Measurements from ENCODE around the gene PTPRK. TPM values are rescaled to one million over a fixed set of nuclear protein-coding genes. Genes with fewer than 3 reads are reported as not detected.

The PTPRK gene
- total RNA-seq, 4 donors from 2014 or later = 40.1 to 82.0 (median 57.6) TPM

DNA sequence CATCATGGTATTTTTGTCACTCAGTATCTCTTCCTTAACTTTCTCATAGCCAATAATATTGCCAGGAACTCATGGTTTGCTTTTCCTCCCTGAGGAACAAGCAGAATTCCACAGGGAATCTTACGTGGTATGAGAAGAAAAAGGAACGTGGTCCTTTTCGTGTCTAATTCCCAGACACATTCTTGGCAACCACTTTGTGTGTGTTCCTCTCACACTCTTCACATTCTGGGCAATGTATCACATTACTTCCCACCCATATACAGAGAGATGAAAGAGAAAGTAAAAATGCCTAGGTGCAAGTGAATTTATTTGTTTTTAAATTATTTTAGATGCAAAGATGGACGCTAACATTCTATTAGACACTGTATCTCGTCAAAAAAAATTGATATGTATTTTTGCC lies 102.7 kb downstream of the PTPRK start:
- TF ChIP-seq POLR2A (IDR thresholded peaks at IDR 0.05) (no peak), EP300 (IDR thresholded peaks at IDR 0.05) (no peak), POLR2AphosphoS5 (IDR thresholded peaks at IDR 0.05) (no peak)
- TF ChIP-seq, protein P1, sequence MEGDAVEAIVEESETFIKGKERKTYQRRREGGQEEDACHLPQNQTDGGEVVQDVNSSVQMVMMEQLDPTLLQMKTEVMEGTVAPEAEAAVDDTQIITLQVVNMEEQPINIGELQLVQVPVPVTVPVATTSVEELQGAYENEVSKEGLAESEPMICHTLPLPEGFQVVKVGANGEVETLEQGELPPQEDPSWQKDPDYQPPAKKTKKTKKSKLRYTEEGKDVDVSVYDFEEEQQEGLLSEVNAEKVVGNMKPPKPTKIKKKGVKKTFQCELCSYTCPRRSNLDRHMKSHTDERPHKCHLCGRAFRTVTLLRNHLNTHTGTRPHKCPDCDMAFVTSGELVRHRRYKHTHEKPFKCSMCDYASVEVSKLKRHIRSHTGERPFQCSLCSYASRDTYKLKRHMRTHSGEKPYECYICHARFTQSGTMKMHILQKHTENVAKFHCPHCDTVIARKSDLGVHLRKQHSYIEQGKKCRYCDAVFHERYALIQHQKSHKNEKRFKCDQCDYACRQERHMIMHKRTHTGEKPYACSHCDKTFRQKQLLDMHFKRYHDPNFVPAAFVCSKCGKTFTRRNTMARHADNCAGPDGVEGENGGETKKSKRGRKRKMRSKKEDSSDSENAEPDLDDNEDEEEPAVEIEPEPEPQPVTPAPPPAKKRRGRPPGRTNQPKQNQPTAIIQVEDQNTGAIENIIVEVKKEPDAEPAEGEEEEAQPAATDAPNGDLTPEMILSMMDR (IDR thresholded peaks at IDR 0.05) = no peak
- DNase-seq (ENCODE audit: low spot score in 2 of 2) = no peak
- no peaks in the 10 kb centered on the region for H3K36me3 ChIP-seq
- 88% methylated on average over 5 of the region's 5 CpGs for WGBS
- H3K27me3 ChIP-seq = no peaks in the 10 kb centered on the region
- H3K4me3 ChIP-seq = no peak overlapping the region
- no peaks in the 10 kb centered on the region for H3K4me1 ChIP-seq
- no peak overlapping the region for H3K27ac ChIP-seq
- no peaks in the 10 kb centered on the region for H3K9me3 ChIP-seq

DNA sequence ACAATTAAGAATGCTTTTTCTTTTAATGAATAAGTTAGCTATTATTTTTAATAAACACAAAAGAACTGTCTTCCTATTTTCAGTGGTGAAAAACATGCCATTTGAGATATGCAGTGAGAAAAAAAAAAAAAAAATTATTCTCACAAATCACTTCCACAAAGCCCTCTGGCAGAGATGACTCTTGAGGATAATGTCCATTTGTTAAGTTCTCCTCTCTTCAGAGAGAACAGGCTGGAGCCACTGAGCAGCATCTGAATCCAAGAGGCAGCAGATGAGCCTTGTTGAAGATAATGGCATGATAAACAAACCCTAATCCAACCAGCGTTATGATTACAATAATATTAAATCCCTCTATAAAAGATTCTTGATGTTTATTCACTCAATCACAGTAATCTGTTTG lies 105.0 kb downstream of the PTPRK start:
- TF ChIP-seq POLR2A (IDR thresholded peaks at IDR 0.05) = no peak
- no peak for TF ChIP-seq EP300 (IDR thresholded peaks at IDR 0.05)
- TF ChIP-seq, protein P1 (IDR thresholded peaks at IDR 0.05) = no peak
- no peak for TF ChIP-seq POLR2AphosphoS5 (IDR thresholded peaks at IDR 0.05)
- WGBS = 82% methylated on average over 1 of the region's 1 CpG
- no peaks in the 10 kb centered on the region for H3K36me3 ChIP-seq
- H3K9me3 ChIP-seq = no peaks in the 10 kb centered on the region
- no peak overlapping the region for H3K4me3 ChIP-seq
- H3K4me1 ChIP-seq = no peaks in the 10 kb centered on the region
- no peak for DNase-seq (ENCODE audit: low spot score in 2 of 2)
- H3K27ac ChIP-seq = no peak overlapping the region
- H3K27me3 ChIP-seq = no peaks in the 10 kb centered on the region

DNA sequence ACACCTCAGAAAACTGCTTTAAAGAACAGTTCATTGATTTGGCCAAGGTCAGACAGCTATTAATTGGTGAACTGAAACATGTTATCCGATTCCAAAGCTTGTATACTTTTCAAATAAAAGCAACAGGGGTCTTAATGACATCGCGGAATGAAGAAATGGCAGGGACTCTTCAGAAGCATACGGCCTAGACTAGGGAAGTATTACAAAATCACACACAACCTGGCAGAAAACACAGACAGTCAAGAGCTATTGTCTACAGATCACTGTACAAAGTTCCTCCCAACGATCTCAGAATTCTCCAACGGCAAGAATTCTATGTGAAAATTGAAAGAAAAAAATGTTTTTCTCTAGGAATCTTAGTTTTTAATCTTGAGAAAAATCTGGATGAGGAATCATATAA lies 105.5 kb downstream of the PTPRK start:
- Histone ChIP-seq H3K4me3 (no peak overlapping the region), H3K4me1 (no peaks in the 10 kb centered on the region), H3K27ac (no peak overlapping the region), H3K27me3 (no peaks in the 10 kb centered on the region), H3K36me3 (no peaks in the 10 kb centered on the region), H3K9me3 (no peaks in the 10 kb centered on the region)
- no peak for DNase-seq (ENCODE audit: low spot score in 2 of 2)
- TF ChIP-seq EP300 (IDR thresholded peaks at IDR 0.05) (no peak), POLR2AphosphoS5 (IDR thresholded peaks at IDR 0.05) (no peak), POLR2A (IDR thresholded peaks at IDR 0.05) (no peak)
- TF ChIP-seq, protein P1 (IDR thresholded peaks at IDR 0.05) = no peak
- 85% methylated on average over 6 of the region's 6 CpGs for WGBS

DNA sequence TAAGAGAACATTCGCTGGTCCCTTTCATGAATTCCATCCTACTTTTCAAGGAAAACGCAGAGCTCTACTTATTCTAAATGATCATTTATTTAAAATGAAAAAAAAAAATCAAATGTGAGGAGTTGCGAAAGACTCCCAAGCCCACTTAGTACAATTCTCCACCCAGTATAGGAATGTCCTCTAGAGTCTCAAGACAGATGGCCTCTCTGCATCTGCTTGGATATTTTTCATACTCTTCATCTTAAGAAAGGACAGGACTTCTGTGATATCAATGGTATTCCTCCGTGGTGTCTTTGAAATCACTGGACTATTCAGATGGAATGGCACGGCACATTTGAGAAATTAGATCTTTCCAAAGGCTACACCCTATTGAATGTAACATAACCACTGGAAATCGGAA lies 107.1 kb downstream of the PTPRK start:
- Histone ChIP-seq H3K4me1 (no peaks in the 10 kb centered on the region), H3K4me3 (no peak overlapping the region), H3K9me3 (no peaks in the 10 kb centered on the region), H3K36me3 (no peaks in the 10 kb centered on the region), H3K27me3 (no peaks in the 10 kb centered on the region), H3K27ac (no peak overlapping the region)
- no peak for TF ChIP-seq POLR2A (IDR thresholded peaks at IDR 0.05)
- TF ChIP-seq, protein P1 (IDR thresholded peaks at IDR 0.05) = no peak
- no peak for TF ChIP-seq EP300 (IDR thresholded peaks at IDR 0.05)
- TF ChIP-seq POLR2AphosphoS5 (IDR thresholded peaks at IDR 0.05) = no peak
- 94% methylated on average over 6 of the region's 6 CpGs for WGBS
- no peak for DNase-seq (ENCODE audit: low spot score in 2 of 2)

DNA sequence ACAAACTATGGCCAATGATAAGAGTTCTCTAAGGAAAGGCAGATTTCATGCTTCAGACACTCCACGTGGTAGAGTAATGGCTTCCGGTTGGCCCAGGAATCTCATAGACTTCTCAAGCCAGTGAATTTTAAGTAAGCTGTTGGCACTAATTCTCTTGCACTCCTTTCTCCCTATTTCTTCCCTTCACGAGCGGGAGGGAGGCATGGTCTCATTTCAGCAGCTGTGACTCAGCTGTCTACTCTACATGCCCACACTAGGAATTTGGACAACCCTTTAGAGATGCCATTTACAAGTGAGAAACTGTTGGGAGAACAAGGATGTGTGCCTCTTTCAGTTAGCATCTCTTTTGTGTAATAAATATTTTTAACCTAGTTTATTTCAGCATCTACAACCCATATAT lies 107.7 kb downstream of the PTPRK start:
- WGBS = 51% methylated on average over 4 of the region's 4 CpGs
- Histone ChIP-seq H3K4me1 (no peaks in the 10 kb centered on the region), H3K27me3 (no peaks in the 10 kb centered on the region), H3K36me3 (no peaks in the 10 kb centered on the region), H3K9me3 (no peaks in the 10 kb centered on the region), H3K27ac (no peak overlapping the region), H3K4me3 (no peak overlapping the region)
- TF ChIP-seq POLR2A (IDR thresholded peaks at IDR 0.05) = no peak
- TF ChIP-seq, protein P1 (IDR thresholded peaks at IDR 0.05) = no peak
- TF ChIP-seq POLR2AphosphoS5 (IDR thresholded peaks at IDR 0.05) = no peak
- TF ChIP-seq EP300 (IDR thresholded peaks at IDR 0.05) = no peak
- no peak for DNase-seq (ENCODE audit: low spot score in 2 of 2)

Measured in suprapubic skin (tissue), 4 donors.